Measurements from ENCODE around the gene HBB. TPM values are rescaled to one million over a fixed set of nuclear protein-coding genes. Genes with fewer than 3 reads are reported as not detected.

Gene HBB
- total RNA-seq, 2 donors from 2014 or later, result not detected

DNA sequence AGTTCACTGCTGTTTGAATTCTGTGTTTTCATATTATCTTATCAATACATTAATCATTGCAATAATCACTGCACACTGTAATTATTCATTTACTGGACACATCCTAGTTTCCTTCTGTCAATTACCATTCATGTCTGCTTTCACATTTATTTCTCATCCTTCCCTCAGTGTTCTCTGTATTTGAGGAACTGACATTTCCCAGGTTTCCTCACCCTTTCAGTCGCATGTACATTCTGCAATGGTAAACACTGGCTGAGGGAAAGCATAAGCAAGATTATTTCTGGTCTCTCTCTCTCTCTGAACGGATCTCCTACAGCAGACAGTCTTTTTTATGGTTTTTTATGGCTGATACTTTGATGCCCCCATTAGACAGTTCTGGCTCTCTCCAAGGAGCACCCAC is 11.6 kb upstream of the HBB start:
- H3K27me3 Mint-ChIP-seq (ENCODE audit: insufficient read depth), result peaks cover 5% of the 10 kb centered on the region
- 95% methylated on average over 2 of the region's 2 CpGs; no CpG with 5 or more reads in 1 of the 2 experiments for WGBS, 2 experiments (ENCODE audit: insufficient coverage in 1 of 2, insufficient read length in 1 of 2)
- H3K4me1 ChIP-seq (ENCODE audit: control insufficient read depth, insufficient read depth, low read length), result no peaks in the 10 kb centered on the region

GRCh38 chr11:5237420-5237819 is 10.5 kb upstream of the HBB start:
- Mint-ChIP-seq H3K36me3 (ENCODE audit: low read depth) (no peaks in the 10 kb centered on the region), H3K4me3 (no peak overlapping the region), H3K27me3 (ENCODE audit: insufficient read depth) (peaks cover 5% of the 10 kb centered on the region), H3K9me3 (no peaks in the 10 kb centered on the region), H3K27ac (no peak overlapping the region), H3K4me1 (no peaks in the 10 kb centered on the region)
- DNase-seq, result no peak
- H3K9ac ChIP-seq (ENCODE audit: extremely low read depth, low read length, poor library complexity, severe bottlenecking), result no peak overlapping the region
- no peak overlapping the region for H3K27ac ChIP-seq (ENCODE audit: low read depth, low read length)
- H3K36me3 ChIP-seq (ENCODE audit: control insufficient read depth, insufficient read depth, low read length), result no peaks in the 10 kb centered on the region
- H3K27me3 ChIP-seq (ENCODE audit: control insufficient read depth, insufficient read depth, low read length, poor library complexity, severe bottlenecking), result no peaks in the 10 kb centered on the region
- H3K9me3 ChIP-seq (ENCODE audit: control insufficient read depth, low read length), result no peaks in the 10 kb centered on the region
- 90 to 99% methylated on average over 2 of the region's 2 CpGs for WGBS, 2 experiments (ENCODE audit: insufficient coverage in 1 of 2, insufficient read length in 1 of 2)
- no peak overlapping the region for H3K4me3 ChIP-seq (ENCODE audit: low read length)
- TF ChIP-seq, protein P1, sequence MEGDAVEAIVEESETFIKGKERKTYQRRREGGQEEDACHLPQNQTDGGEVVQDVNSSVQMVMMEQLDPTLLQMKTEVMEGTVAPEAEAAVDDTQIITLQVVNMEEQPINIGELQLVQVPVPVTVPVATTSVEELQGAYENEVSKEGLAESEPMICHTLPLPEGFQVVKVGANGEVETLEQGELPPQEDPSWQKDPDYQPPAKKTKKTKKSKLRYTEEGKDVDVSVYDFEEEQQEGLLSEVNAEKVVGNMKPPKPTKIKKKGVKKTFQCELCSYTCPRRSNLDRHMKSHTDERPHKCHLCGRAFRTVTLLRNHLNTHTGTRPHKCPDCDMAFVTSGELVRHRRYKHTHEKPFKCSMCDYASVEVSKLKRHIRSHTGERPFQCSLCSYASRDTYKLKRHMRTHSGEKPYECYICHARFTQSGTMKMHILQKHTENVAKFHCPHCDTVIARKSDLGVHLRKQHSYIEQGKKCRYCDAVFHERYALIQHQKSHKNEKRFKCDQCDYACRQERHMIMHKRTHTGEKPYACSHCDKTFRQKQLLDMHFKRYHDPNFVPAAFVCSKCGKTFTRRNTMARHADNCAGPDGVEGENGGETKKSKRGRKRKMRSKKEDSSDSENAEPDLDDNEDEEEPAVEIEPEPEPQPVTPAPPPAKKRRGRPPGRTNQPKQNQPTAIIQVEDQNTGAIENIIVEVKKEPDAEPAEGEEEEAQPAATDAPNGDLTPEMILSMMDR (conservative IDR thresholded peaks at IDR 0.05), result no peak
- no peaks in the 10 kb centered on the region for H3K4me1 ChIP-seq (ENCODE audit: control insufficient read depth, insufficient read depth, low read length)

More for the DNA sequence above, 11.6 kb upstream of the HBB start:
- H3K36me3 Mint-ChIP-seq (ENCODE audit: low read depth), result no peaks in the 10 kb centered on the region
- Histone ChIP-seq H3K4me3 (ENCODE audit: low read length) (no peak overlapping the region), H3K27ac (ENCODE audit: low read depth, low read length) (no peak overlapping the region), H3K36me3 (ENCODE audit: control insufficient read depth, insufficient read depth, low read length) (no peaks in the 10 kb centered on the region), H3K9ac (ENCODE audit: extremely low read depth, low read length, poor library complexity, severe bottlenecking) (no peak overlapping the region), H3K9me3 (ENCODE audit: control insufficient read depth, low read length) (no peaks in the 10 kb centered on the region), H3K27me3 (ENCODE audit: control insufficient read depth, insufficient read depth, low read length, poor library complexity, severe bottlenecking) (no peaks in the 10 kb centered on the region)
- H3K27ac Mint-ChIP-seq, result no peak overlapping the region
- H3K4me3 Mint-ChIP-seq, result no peak overlapping the region
- no peaks in the 10 kb centered on the region for H3K9me3 Mint-ChIP-seq
- no peaks in the 10 kb centered on the region for H3K4me1 Mint-ChIP-seq
- no peak for DNase-seq
- TF ChIP-seq, protein P1 (conservative IDR thresholded peaks at IDR 0.05), result no peak

DNA sequence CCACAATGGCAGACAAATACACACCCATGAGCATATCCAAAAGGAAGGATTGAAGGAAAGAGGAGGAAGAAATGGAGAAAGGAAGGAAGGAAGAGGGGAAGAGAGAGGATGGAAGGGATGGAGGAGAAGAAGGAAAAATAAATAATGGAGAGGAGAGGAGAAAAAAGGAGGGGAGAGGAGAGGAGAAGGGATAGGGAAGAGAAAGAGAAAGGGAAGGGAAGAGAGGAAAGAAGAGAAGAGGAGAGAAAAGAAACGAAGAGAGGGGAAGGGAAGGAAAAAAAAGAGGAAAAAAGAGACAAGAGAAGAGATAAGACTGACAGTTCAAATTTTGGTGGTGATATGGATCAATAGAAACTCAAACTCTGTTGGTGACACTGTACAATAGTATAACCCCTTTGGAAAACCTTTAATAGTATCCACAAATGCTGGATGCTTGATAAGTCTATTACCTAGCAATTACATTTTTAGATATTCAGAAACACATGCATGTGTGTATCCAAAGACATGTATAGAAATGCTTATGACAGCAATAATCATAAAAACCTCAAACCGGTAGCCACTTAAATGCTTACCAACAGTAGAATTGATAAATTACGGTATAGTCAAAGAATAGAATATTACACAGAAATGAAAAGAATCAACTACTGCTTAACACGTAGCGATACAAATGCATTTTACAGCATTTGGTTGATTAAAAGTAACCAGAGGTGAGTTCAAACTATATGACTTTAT is 8.7 kb upstream of the HBB start:
- WGBS, 2 experiments (ENCODE audit: insufficient coverage in 1 of 2, insufficient read length in 1 of 2), result 90 to 96% methylated on average over 3 to 5 of the region's 5 CpGs

More for the DNA sequence above, 8.7 kb upstream of the HBB start:
- Histone ChIP-seq H3K4me3 (ENCODE audit: low read length) (no peak overlapping the region), H3K27ac (ENCODE audit: low read depth, low read length) (no peak overlapping the region), H3K36me3 (ENCODE audit: control insufficient read depth, insufficient read depth, low read length) (no peaks in the 10 kb centered on the region), H3K9ac (ENCODE audit: extremely low read depth, low read length, poor library complexity, severe bottlenecking) (no peak overlapping the region), H3K4me1 (ENCODE audit: control insufficient read depth, insufficient read depth, low read length) (no peaks in the 10 kb centered on the region), H3K9me3 (ENCODE audit: control insufficient read depth, low read length) (no peaks in the 10 kb centered on the region), H3K27me3 (ENCODE audit: control insufficient read depth, insufficient read depth, low read length, poor library complexity, severe bottlenecking) (no peaks in the 10 kb centered on the region)
- no peaks in the 10 kb centered on the region for H3K4me1 Mint-ChIP-seq
- DNase-seq, result no peak
- no peaks in the 10 kb centered on the region for H3K9me3 Mint-ChIP-seq
- no peak overlapping the region for H3K4me3 Mint-ChIP-seq
- no peaks in the 10 kb centered on the region for H3K36me3 Mint-ChIP-seq (ENCODE audit: low read depth)
- no peak overlapping the region for H3K27ac Mint-ChIP-seq
- H3K27me3 Mint-ChIP-seq (ENCODE audit: insufficient read depth), result peaks cover 3% of the 10 kb centered on the region
- TF ChIP-seq, protein P1 (conservative IDR thresholded peaks at IDR 0.05), result no peak

Data from endodermal cell (in vitro differentiated cells).